Ovary (tissue), 9 donors: ENCODE measurements around the gene PRDM16. TPM values are rescaled to one million over a fixed set of nuclear protein-coding genes. Genes with fewer than 3 reads are reported as not detected.
A peak's percentile ranks its signal among the peaks of the same experiment; 100 is the strongest.

ENCODE experiments used
- DNase-seq, 5 donors: peaks; one replicate each; pipeline ENCODE4 v3.0.0-alpha.2; 2019 to 2020
- H3K27ac ChIP-seq, 2 donors: fragments of 200-600 bp; one replicate each; pipeline versions ENCODE4 v1.5.1 to v1.8.0; 2019 to 2022
- H3K27me3 ChIP-seq: fragments of 200-600 bp; one replicate; pipeline ENCODE4 v1.8.0; 2022
- H3K36me3 ChIP-seq: fragments of 200-600 bp; sonication (generic); one replicate; pipeline ENCODE4 v1.5.1; 2019
- H3K4me1 ChIP-seq: one replicate; pipeline ENCODE4 v1.8.1; 2013; ENCODE audit warnings: mild to moderate bottlenecking, moderate library complexity; ENCODE audit not compliant: insufficient read depth
- H3K4me3 ChIP-seq: fragments of 200-600 bp; sonication (generic); one replicate; pipeline ENCODE4 v1.5.1; 2017
- H3K9me3 ChIP-seq, 2 donors: fragments of 200-600 bp in 1 of 2; sonication (generic) in 1 of 2; one replicate each; pipeline versions ENCODE4 v1.5.1 to v1.8.1; 2013 to 2019; ENCODE audit warnings: mild to moderate bottlenecking in 1 of 2, moderate library complexity in 1 of 2
- CTCF ChIP-seq, 3 donors: fragments of 450-650 bp in 2 of 3; fragments of 200-600 bp in 1 of 3; IDR thresholded peaks; one replicate each; pipeline versions ENCODE4 v1.5.1 to v1.8.0; 2016 to 2022; ENCODE audit warnings: antibody characterized with exemption in 3 of 3, mild to moderate bottlenecking in 1 of 3
- EP300 ChIP-seq: sonication (generic); formaldehyde crosslinking; IDR thresholded peaks from one replicate; pipeline ENCODE4 v1.6.1; 2017; ENCODE audit warnings: antibody characterized with exemption
- POLR2A ChIP-seq: fragments of 450-650 bp; IDR thresholded peaks from one replicate; pipeline ENCODE4 v1.6.1; 2017; ENCODE audit warnings: antibody characterized with exemption, mild to moderate bottlenecking, moderate library complexity
- WGBS, 3 donors: extraction: QIAGEN DNeasy Blood & Tissue Kit in 1 of 3; methylation state at CpG; one replicate each; pipeline versions ENCODE4 v1.1.5 to v1.1.7; 2013 to 2017; 5-methylcytosine and 5-hydroxymethylcytosine counted together
- intact Hi-C, 4 donors: fragments of 100-400 bp; cut with DNase I; formaldehyde crosslinking; loops; one replicate each; pipeline versions ENCODE4 v1.11.0 to v1.15.1; 2022 to 2023
- polyA plus RNA-seq, 2 donors: library from polyadenylated mRNA; stranded (reverse); fragments of 200-250 nt in 1 of 2; fragments of 350-450 nt in 1 of 2; fragmentation: Illumina TruSeq in 1 of 2; extraction: RNeasy Lipid Tissue Mini Kit (QIAGEN cat#74804) in 1 of 2; gene quantifications; one replicate each; pipeline ENCODE4 v1.2.3, GENCODE V29; 2013 to 2014
- total RNA-seq, 7 donors: library from RNA; depleted of rRNA in 2 of 7; stranded (reverse); fragments of >200 nt in 2 of 7; fragmentation: NEBNext Ultra II Directional in 3 of 7; extraction: Animal tissue kit (Norgen Biotek cat#: 25700) in 3 of 7; gene quantifications; one replicate each; pipeline versions ENCODE4 v1.1.0 to v1.2.4, GENCODE V29; 2016 to 2023
- donor health status: DM: no; HTN: no; CAD: no; lungs with moderate emphysema.
- donor health status: DM: no; HTN: no; CAD: no.
- donor health status: Bipolar disorder and iron deficiency.
- donor health status: DM: yes; HTN: yes; CAD: no.
- donor health status: DM: no; HTN: no; CAD: no.
- donor health status: DM: yes; HTN: yes; CAD: no.

Gene PRDM16
- total and polyA plus RNA-seq, 9 donors: 1.1 to 17.3 (median 3.9) TPM

- no peaks in the 10 kb centered on the region for H3K27me3 ChIP-seq
- no peak for TF ChIP-seq EP300
- no peak for TF ChIP-seq POLR2A
- TF ChIP-seq CTCF (IDR thresholded peaks at IDR 0.05): no peak
- no peaks in the 10 kb centered on the region for H3K36me3 ChIP-seq
- peaks cover 4% of the 10 kb centered on the region for H3K4me1 ChIP-seq
- H3K9me3 ChIP-seq: no peaks in the 10 kb centered on the region
- H3K4me3 ChIP-seq: no peak overlapping the region
- whole genome bisulfite sequencing, 3 donors: 86 to 89% (median 87%) methylated on average over 16 to 17 of the region's 17 CpGs
- no peak overlapping the region for H3K27ac ChIP-seq
- intact Hi-C loops: loop anchor here in 1 of 4 donors (10.0 kb wide), 1 partner anchor 245 kb away; no protein-coding TSS in a partner anchor
- DNase-seq: no peak
Observed at GRCh38 chr1:3469849-3470649, 401.0 kb downstream of the PRDM16 start.

GRCh38 chr1:3470650-3471355 lies 401.8 kb downstream of the PRDM16 start:
- 75 to 83% (median 80%) methylated on average over 20 to 22 of the region's 22 CpGs for WGBS, 3 donors
- H3K27me3 ChIP-seq: no peaks in the 10 kb centered on the region
- intact Hi-C loops: no loop called here
- no peaks in the 10 kb centered on the region for H3K36me3 ChIP-seq
- peak in 1 of 5 donors; percentile 14 for DNase-seq
- H3K4me1 ChIP-seq: peaks cover 4% of the 10 kb centered on the region
- TF ChIP-seq POLR2A: no peak
- no peak for TF ChIP-seq EP300
- no peak for TF ChIP-seq CTCF (IDR thresholded peaks at IDR 0.05)
- no peak overlapping the region for H3K27ac ChIP-seq
- H3K9me3 ChIP-seq: no peaks in the 10 kb centered on the region
- no peak overlapping the region for H3K4me3 ChIP-seq

- 18 to 25% (median 23%) methylated on average over 10 to 25 of the region's 25 CpGs for WGBS, 3 donors
- H3K4me3 ChIP-seq: no peak overlapping the region
- TF ChIP-seq POLR2A (no peak), CTCF (IDR thresholded peaks at IDR 0.05) (peak in 1 of 3 donors; percentile 9), EP300 (no peak)
- no peak overlapping the region for H3K27ac ChIP-seq
- no peaks in the 10 kb centered on the region for H3K27me3 ChIP-seq
- intact Hi-C loops: no loop called here
- no peaks in the 10 kb centered on the region for H3K36me3 ChIP-seq
- DNase-seq: peak in 2 of 5 donors; percentile 45 to 56
- H3K4me1 ChIP-seq: peaks cover 4% of the 10 kb centered on the region
- no peaks in the 10 kb centered on the region for H3K9me3 ChIP-seq
Observed at GRCh38 chr1:3471356-3472087, 402.5 kb downstream of the PRDM16 start.

GRCh38 chr1:3472088-3472850 lies 403.3 kb downstream of the PRDM16 start:
- H3K4me3 ChIP-seq: no peak overlapping the region
- H3K27ac ChIP-seq: no peak overlapping the region
- TF ChIP-seq CTCF (IDR thresholded peaks at IDR 0.05) (no peak), POLR2A (no peak), EP300 (no peak)
- H3K36me3 ChIP-seq: no peaks in the 10 kb centered on the region
- DNase-seq: no peak
- no peaks in the 10 kb centered on the region for H3K27me3 ChIP-seq
- no peaks in the 10 kb centered on the region for H3K9me3 ChIP-seq
- intact Hi-C loops: no loop called here
- WGBS, 3 donors: 52 to 61% (median 58%) methylated on average over 18 to 25 of the region's 25 CpGs
- H3K4me1 ChIP-seq: peaks cover 4% of the 10 kb centered on the region
